ENCODE results near the gene KRAS.

KRAS gene

DNA sequence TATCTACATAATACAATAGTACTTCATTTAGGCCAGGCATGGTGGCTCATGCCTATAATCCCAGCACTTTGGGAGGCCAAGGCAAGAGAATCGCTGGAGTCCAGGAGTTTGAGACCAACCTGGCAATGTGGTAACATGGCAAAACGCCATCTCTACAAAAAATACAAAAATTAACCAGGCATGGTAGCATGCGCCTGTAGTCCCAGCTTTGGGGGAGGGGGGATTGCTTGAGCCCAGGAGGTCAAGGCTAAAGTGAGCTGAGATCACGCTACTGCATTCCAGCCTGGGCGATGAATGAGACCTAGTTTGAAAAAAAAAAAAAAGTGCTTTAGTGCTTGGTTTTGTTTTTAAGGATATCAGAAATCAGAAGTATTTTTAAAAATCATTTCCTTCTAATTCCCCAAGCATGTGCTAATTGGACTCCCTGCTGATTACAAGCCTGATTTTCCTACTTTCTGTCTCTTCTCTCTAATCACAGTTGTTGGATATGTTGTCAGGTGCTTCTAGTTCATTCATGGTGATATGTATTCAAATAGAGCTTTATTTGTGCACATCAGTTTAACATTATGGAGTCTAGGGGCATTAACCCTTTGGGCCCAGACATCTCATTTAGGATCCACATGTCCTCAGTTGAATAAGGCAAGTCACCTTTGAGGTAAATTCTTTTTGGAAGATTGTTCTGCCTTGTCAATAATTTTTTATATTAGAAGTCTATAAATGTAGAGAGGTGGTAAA, 7.0 kb upstream of the KRAS start:
- Histone ChIP-seq H3K9ac (ENCODE audit: low read length) (no peak overlapping the region), H3K9me2 (replicated peaks; ENCODE audit: insufficient read depth, low read length) (no peaks in the 10 kb centered on the region), H3K4me3 (ENCODE audit: insufficient read depth, low read length, poor library complexity, severe bottlenecking) (no peak overlapping the region), H3K27me3 (ENCODE audit: low read length) (no peaks in the 10 kb centered on the region), H4K20me1 (ENCODE audit: low read depth, low read length) (no peaks in the 10 kb centered on the region), H3K9me3 (ENCODE audit: insufficient read depth, low read length) (no peaks in the 10 kb centered on the region), H3K36me3 (ENCODE audit: low read length) (no peaks in the 10 kb centered on the region), H3F3A (ENCODE audit: insufficient read depth) (no peaks in the 10 kb centered on the region), H3K27ac (ENCODE audit: low read depth, low read length) (no peak overlapping the region), H2AFZ (ENCODE audit: low read depth, low read length, severe bottlenecking) (no peak overlapping the region), H3K4me2 (ENCODE audit: low read depth, low read length, poor library complexity, severe bottlenecking) (no peak overlapping the region), H3K79me2 (ENCODE audit: insufficient read depth, low read length) (no peaks in the 10 kb centered on the region)
- TF ChIP-seq, protein P1, sequence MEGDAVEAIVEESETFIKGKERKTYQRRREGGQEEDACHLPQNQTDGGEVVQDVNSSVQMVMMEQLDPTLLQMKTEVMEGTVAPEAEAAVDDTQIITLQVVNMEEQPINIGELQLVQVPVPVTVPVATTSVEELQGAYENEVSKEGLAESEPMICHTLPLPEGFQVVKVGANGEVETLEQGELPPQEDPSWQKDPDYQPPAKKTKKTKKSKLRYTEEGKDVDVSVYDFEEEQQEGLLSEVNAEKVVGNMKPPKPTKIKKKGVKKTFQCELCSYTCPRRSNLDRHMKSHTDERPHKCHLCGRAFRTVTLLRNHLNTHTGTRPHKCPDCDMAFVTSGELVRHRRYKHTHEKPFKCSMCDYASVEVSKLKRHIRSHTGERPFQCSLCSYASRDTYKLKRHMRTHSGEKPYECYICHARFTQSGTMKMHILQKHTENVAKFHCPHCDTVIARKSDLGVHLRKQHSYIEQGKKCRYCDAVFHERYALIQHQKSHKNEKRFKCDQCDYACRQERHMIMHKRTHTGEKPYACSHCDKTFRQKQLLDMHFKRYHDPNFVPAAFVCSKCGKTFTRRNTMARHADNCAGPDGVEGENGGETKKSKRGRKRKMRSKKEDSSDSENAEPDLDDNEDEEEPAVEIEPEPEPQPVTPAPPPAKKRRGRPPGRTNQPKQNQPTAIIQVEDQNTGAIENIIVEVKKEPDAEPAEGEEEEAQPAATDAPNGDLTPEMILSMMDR (IDR thresholded peaks at IDR 0.05; ENCODE audit: insufficient read depth, low read length, poor library complexity, severe bottlenecking) = no peak
- TF ChIP-seq EZH2phosphoT487 (conservative IDR thresholded peaks at IDR 0.05; ENCODE audit: low read length) = no peak

DNA sequence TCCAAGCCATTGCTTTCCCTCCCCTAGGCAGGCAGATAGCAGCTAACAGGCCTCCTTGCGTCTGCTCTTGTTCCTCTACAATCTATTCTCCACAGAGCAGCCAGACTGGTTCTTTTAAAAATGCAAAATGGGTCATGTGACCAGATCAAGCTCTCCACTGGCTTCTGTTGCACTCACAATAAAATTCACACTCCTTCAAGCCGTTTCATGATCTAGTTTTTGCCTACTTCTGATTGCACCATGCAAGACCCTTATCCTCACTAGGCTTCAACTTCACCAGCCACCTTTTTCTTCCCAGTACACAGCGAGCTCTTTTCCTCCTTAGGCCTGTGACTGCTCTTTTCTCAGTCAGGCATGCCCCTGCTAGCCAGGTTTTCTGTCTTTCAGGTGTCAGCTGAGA, 6.1 kb upstream of the KRAS start:
- Histone ChIP-seq H3K27ac (ENCODE audit: low read depth, low read length) (no peak overlapping the region), H3K9me2 (replicated peaks; ENCODE audit: insufficient read depth, low read length) (no peaks in the 10 kb centered on the region), H3F3A (ENCODE audit: insufficient read depth) (peaks cover 1% of the 10 kb centered on the region; the same call in 1 of the 2 replicates), H3K27me3 (ENCODE audit: low read length) (no peaks in the 10 kb centered on the region), H3K9me3 (ENCODE audit: insufficient read depth, low read length) (no peaks in the 10 kb centered on the region), H3K4me3 (ENCODE audit: insufficient read depth, low read length, poor library complexity, severe bottlenecking) (no peak overlapping the region), H3K4me2 (ENCODE audit: low read depth, low read length, poor library complexity, severe bottlenecking) (no peak overlapping the region), H3K36me3 (ENCODE audit: low read length) (no peaks in the 10 kb centered on the region), H3K79me2 (ENCODE audit: insufficient read depth, low read length) (no peaks in the 10 kb centered on the region), H4K20me1 (ENCODE audit: low read depth, low read length) (no peaks in the 10 kb centered on the region), H2AFZ (ENCODE audit: low read depth, low read length, severe bottlenecking) (no peak overlapping the region), H3K9ac (ENCODE audit: low read length) (no peak overlapping the region)
- TF ChIP-seq, protein P1 (IDR thresholded peaks at IDR 0.05; ENCODE audit: insufficient read depth, low read length, poor library complexity, severe bottlenecking) = no peak
- TF ChIP-seq EZH2phosphoT487 (conservative IDR thresholded peaks at IDR 0.05; ENCODE audit: low read length) = no peak

DNA sequence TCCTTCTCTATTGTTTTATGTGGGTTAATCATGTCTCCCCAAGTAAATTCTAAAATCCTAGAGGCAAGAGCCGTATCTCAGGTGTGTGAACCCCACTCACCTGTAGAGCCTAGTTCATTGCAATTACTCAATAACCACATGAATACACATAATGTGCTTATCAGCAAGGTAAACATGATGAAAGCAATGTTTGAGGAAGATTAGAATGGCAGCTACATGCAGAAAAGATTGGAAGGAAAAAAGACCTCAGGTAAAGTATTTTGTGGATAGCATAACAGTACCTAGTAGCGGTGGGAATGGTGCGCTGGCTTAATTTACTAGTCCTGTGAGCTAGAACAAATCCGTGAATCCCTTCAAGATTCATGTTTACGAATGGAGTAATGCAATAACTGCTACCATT, 5.3 kb upstream of the KRAS start:
- no peaks in the 10 kb centered on the region for H3K36me3 ChIP-seq (ENCODE audit: low read length)
- H3K9me3 ChIP-seq (ENCODE audit: insufficient read depth, low read length) = no peaks in the 10 kb centered on the region
- no peak overlapping the region for H3K4me2 ChIP-seq (ENCODE audit: low read depth, low read length, poor library complexity, severe bottlenecking)
- H3F3A ChIP-seq (ENCODE audit: insufficient read depth) = peaks cover 8% of the 10 kb centered on the region; the same call in 1 of the 2 replicates
- no peak overlapping the region for H3K9ac ChIP-seq (ENCODE audit: low read length)
- H3K27me3 ChIP-seq (ENCODE audit: low read length) = no peaks in the 10 kb centered on the region
- H3K79me2 ChIP-seq (ENCODE audit: insufficient read depth, low read length) = no peaks in the 10 kb centered on the region
- H3K4me3 ChIP-seq (ENCODE audit: insufficient read depth, low read length, poor library complexity, severe bottlenecking) = no peak overlapping the region
- H3K27ac ChIP-seq (ENCODE audit: low read depth, low read length) = no peak overlapping the region
- H4K20me1 ChIP-seq (ENCODE audit: low read depth, low read length) = no peaks in the 10 kb centered on the region
- TF ChIP-seq, protein P1 (IDR thresholded peaks at IDR 0.05; ENCODE audit: insufficient read depth, low read length, poor library complexity, severe bottlenecking) = no peak
- TF ChIP-seq EZH2phosphoT487 (conservative IDR thresholded peaks at IDR 0.05; ENCODE audit: low read length) = no peak
- no peak overlapping the region for H2AFZ ChIP-seq (ENCODE audit: low read depth, low read length, severe bottlenecking)
- H3K9me2 ChIP-seq (replicated peaks; ENCODE audit: insufficient read depth, low read length) = no peaks in the 10 kb centered on the region

All from SU-DHL-6 (cell line).